ENCODE data around the gene MICAL3. TPM values are rescaled to one million over a fixed set of nuclear protein-coding genes. Genes with fewer than 3 reads are reported as not detected.

Gene MICAL3
- total RNA-seq, 4 donors from 2014 or later = 23.9 to 49.2 (median 34.5) TPM

GRCh38 chr22:17858033-17858432, 166.3 kb downstream of the MICAL3 start:
- no peak for DNase-seq (ENCODE audit: low spot score)
- no peak for ATAC-seq (ENCODE audit: low FRiP score)
- no peak for TF ChIP-seq CTCF (IDR thresholded peaks at IDR 0.05)

- DNase-seq (ENCODE audit: low spot score) (no peak), ATAC-seq (ENCODE audit: low FRiP score) (no peak)
- TF ChIP-seq CTCF (IDR thresholded peaks at IDR 0.05) = no peak
These were observed 168.6 kb downstream of the MICAL3 start for GRCh38 chr22:17855572-17856290.

GRCh38 chr22:17853073-17853472, 171.3 kb downstream of the MICAL3 start:
- no peak for TF ChIP-seq CTCF (IDR thresholded peaks at IDR 0.05)
- no peak for ATAC-seq (ENCODE audit: low FRiP score)

GRCh38 chr22:17851759-17852158, 172.6 kb downstream of the MICAL3 start:
- DNase-seq (ENCODE audit: low spot score) (no peak), ATAC-seq (ENCODE audit: low FRiP score) (peak; percentile 24)
- TF ChIP-seq CTCF (IDR thresholded peaks at IDR 0.05) = no peak

More at GRCh38 chr22:17853073-17853472, 171.3 kb downstream of the MICAL3 start:
- no peak for DNase-seq (ENCODE audit: low spot score)

GRCh38 chr22:17847360-17848078, 176.8 kb downstream of the MICAL3 start:
- ATAC-seq (ENCODE audit: low FRiP score) = no peak
- no peak for TF ChIP-seq CTCF (IDR thresholded peaks at IDR 0.05)
- DNase-seq (ENCODE audit: low spot score) = no peak

GRCh38 chr22:17846326-17846992, 177.9 kb downstream of the MICAL3 start:
- no peak for TF ChIP-seq CTCF (IDR thresholded peaks at IDR 0.05)
- ATAC-seq (ENCODE audit: low FRiP score) (peak; percentile 56), DNase-seq (ENCODE audit: low spot score) (no peak)
